NCI-H2029 treated with DMSO at 0.1 percent for 48 hours (cell line): ENCODE results near the gene CCDC177.

Experiments used
- DNase-seq: peaks from one replicate; lab custom pipeline; 2025; lab: John Stamatoyannopoulos, UW

CCDC177 gene

GRCh38 chr14:69561893-69562292 is 12.8 kb downstream of the CCDC177 start:
- no peak for DNase-seq

GRCh38 chr14:69560826-69561225 is 13.8 kb downstream of the CCDC177 start:
- DNase-seq = no peak

- no peak for DNase-seq
Measured at GRCh38 chr14:69559581-69560011, 15.1 kb downstream of the CCDC177 start.

- no peak for DNase-seq
Measured at GRCh38 chr14:69558774-69559173, 15.9 kb downstream of the CCDC177 start.

GRCh38 chr14:69554500-69554899 is 20.2 kb downstream of the CCDC177 start:
- DNase-seq = no peak

- DNase-seq = no peak
Measured at GRCh38 chr14:69553252-69553651, 21.4 kb downstream of the CCDC177 start.

GRCh38 chr14:69551511-69551910 is 23.2 kb downstream of the CCDC177 start:
- no peak for DNase-seq

GRCh38 chr14:69548566-69548965 is 26.1 kb downstream of the CCDC177 start:
- no peak for DNase-seq

GRCh38 chr14:69547701-69548348 is 26.8 kb downstream of the CCDC177 start:
- no peak for DNase-seq

- DNase-seq = no peak
Measured at GRCh38 chr14:69543341-69544115, 31.1 kb downstream of the CCDC177 start.

- no peak for DNase-seq
Measured at GRCh38 chr14:69542311-69542710, 32.4 kb downstream of the CCDC177 start.

GRCh38 chr14:69540654-69541335 is 33.9 kb downstream of the CCDC177 start:
- no peak for DNase-seq

- no peak for DNase-seq
Measured at GRCh38 chr14:69539631-69540410, 34.9 kb downstream of the CCDC177 start.

- DNase-seq = no peak
Measured at GRCh38 chr14:69538766-69539165, 35.9 kb downstream of the CCDC177 start.

- no peak for DNase-seq
Measured at GRCh38 chr14:69537900-69538299, 36.8 kb downstream of the CCDC177 start.

GRCh38 chr14:69536971-69537370 is 37.7 kb downstream of the CCDC177 start:
- no peak for DNase-seq

GRCh38 chr14:69535230-69535848 is 39.3 kb downstream of the CCDC177 start:
- no peak for DNase-seq

GRCh38 chr14:69532561-69533340 is 41.9 kb downstream of the CCDC177 start:
- DNase-seq = no peak

- DNase-seq = no peak
Measured at GRCh38 chr14:69531135-69531534, 43.5 kb downstream of the CCDC177 start.

GRCh38 chr14:69530095-69530494 is 44.6 kb downstream of the CCDC177 start:
- DNase-seq = no peak

- DNase-seq = no peak
Measured at GRCh38 chr14:69529563-69529962, 45.1 kb downstream of the CCDC177 start.
